Urothelium cell line (cell line): ENCODE measurements around the gene DOCK1.

Experiments
- DNase-seq: peaks from one replicate; pipeline ENCODE4 v3.0.0; 2011; ENCODE audit warnings: low spot score, mixed read lengths
- FAIRE-seq: peaks from 2 replicates; lab custom pipeline; 2011; peaks lifted over from hg19 to GRCh38; lab: Jason Lieb, UNC

Gene DOCK1

GRCh38 chr10:127472976-127473375 is 567.7 kb downstream of the DOCK1 start:
- FAIRE-seq (no peak), DNase-seq (no peak)

DNA sequence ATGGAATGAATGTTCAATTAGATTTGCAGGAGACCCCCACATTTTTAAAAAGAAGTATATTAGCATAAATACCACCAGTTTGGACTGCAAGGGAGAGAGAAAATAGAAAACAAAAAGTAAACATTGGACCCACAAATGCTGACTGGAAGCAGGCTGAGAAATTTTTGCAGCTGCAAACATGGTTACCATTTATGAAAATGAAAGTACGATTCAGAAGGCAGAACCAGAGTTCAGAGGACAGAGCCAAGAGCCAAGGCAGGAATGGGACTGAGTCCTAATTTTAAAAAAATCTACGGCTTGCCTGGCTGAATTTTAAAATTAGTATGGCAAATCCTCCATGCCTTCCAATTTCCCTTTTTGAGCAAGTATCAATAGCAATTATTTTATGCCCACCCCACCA is 569.3 kb downstream of the DOCK1 start:
- no peak for FAIRE-seq
- DNase-seq: no peak

GRCh38 chr10:127485153-127485857 is 580.1 kb downstream of the DOCK1 start:
- DNase-seq (peak; percentile 39), FAIRE-seq (no peak)

DNA sequence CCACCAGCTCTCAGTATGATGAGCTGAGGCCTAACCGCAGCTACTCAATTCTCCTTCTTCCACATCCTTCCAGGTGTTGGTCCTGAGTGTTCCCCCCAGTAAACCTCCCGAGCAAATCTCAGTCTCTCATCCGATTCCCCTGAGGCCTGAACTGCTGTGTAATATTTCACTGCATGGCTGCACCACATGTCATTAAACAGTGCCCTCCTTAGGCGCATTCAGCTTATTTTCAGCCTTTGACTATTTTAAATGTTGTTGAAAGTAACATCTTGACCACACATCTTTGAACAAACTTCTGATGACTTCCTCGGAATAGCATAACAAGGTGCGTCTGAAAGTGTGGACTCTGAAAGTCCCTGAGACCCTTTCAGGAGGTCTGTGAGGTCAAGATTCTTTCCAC is 581.1 kb downstream of the DOCK1 start:
- FAIRE-seq: no peak
- DNase-seq: no peak

GRCh38 chr10:127492607-127493250 is 587.5 kb downstream of the DOCK1 start:
- DNase-seq (no peak), FAIRE-seq (no peak)

DNA sequence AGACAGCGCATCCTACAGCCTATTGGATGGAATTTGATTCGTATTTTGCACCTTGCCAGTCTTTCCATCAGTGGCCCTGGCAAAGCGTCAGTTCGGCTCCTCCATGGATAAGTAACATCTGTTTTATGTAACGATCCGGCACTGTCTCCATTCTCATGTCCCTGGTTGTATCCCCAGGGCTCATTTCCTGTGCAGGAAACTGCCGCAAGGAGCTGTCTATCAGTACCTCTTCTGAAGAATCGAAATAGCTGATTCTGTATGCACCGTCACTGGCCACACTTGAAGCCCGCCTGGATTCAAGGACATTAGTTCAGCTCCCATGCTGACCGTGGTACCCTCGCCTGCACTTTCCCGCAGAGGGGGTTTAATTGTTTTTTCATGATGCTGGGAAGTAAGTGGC is 590.8 kb downstream of the DOCK1 start:
- FAIRE-seq: no peak

DNA sequence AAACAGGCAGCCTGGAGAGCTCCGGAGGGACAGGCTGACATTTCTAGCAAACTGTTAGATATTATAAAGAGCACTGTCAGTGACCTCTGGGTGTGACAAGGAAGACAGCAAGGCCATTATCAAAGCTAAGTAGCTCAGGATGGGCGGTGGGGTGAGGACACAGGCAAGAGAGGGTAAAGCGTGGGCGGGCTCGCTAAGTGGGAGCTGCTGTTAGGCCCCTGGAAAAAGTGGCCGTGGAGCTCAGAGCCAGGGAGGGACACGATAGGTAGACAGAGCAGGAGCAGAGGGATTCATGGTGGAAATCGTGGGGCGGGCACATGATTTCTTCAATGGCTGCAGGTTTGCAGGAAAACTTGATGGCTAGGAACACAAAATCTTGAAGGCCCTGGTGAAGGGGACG is 592.5 kb downstream of the DOCK1 start:
- no peak for FAIRE-seq
- DNase-seq: no peak

More for the DNA sequence above, 590.8 kb downstream of the DOCK1 start:
- peak; percentile 9 for DNase-seq

GRCh38 chr10:127498087-127498486 is 592.9 kb downstream of the DOCK1 start:
- DNase-seq (no peak), FAIRE-seq (no peak)

DNA sequence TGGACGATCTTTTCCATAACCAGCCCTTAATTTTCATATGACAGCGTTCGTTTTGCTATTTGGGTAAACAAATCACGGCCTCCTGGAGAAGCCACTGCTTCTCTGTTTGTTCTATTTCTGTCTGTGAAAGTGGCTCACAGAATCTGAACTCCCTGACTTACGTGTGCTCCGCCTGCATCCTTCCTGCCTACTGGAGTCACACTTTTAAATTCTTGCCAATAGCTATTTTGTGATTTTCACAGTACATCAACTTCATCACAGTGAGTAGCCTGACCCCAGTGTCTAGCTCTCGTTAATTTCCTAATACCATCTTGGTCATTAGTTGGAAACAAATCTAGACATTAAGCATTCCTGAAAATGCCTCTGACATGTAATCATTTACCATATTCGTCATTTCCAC is 594.9 kb downstream of the DOCK1 start:
- DNase-seq (no peak), FAIRE-seq (no peak)
